Panc1 (cell line): ENCODE measurements around the gene ADAM21. TPM values are rescaled to one million over a fixed set of nuclear protein-coding genes. Genes with fewer than 3 reads are reported as not detected.

Source experiments
- total RNA-seq: library from RNA; stranded (reverse); gene quantifications from one replicate; pipeline ENCODE4 v1.2.1, GENCODE V29; 2021; ENCODE audit not compliant: unreplicated experiment

The ADAM21 gene
- total RNA-seq, 1 experiment from 2014 or later: 0.08 TPM

Other genes starting within 250 kb of the ADAM21 start
- 33.2 TPM for gene COX16, start 92.5 kb upstream of the ADAM21 start, total RNA-seq
- gene SYNJ2BP, start 35.1 kb upstream of the ADAM21 start, total RNA-seq: 13.6 TPM
- 0.31 TPM for gene ADAM20, start 82.8 kb downstream of the ADAM21 start, total RNA-seq
- 24.4 TPM for gene MED6, start 148.5 kb downstream of the ADAM21 start, total RNA-seq
- 0.49 TPM for gene TTC9, start 189.7 kb downstream of the ADAM21 start, total RNA-seq